GDM1 (cell line): ENCODE data around the gene FAM111B.
"Not testable (repeated sequence)": the region's sequence is repeated elsewhere in the genome, so short reads cannot be mapped to it uniquely, and the experiment has no call there.

Experiments used
- DNase-seq: peaks from one replicate; lab custom pipeline; 2025; lab: John Stamatoyannopoulos, UW

Gene FAM111B

GRCh38 chr11:59097938-59098337, 9.1 kb upstream of the FAM111B start:
- DNase-seq = not testable (repeated sequence)

GRCh38 chr11:59102259-59102765, 4.7 kb upstream of the FAM111B start:
- no peak for DNase-seq

GRCh38 chr11:59107721-59108120, 684 bp downstream of the FAM111B start:
- not testable (repeated sequence) for DNase-seq

GRCh38 chr11:59112494-59112893, 5.5 kb downstream of the FAM111B start:
- DNase-seq = no peak

- DNase-seq = no peak
Measured at GRCh38 chr11:59114344-59114743, 7.3 kb downstream of the FAM111B start.

GRCh38 chr11:59115553-59115952, 8.5 kb downstream of the FAM111B start:
- no peak for DNase-seq

GRCh38 chr11:59117774-59118173, 10.7 kb downstream of the FAM111B start:
- DNase-seq = no peak

GRCh38 chr11:59119826-59120225, 12.8 kb downstream of the FAM111B start:
- DNase-seq = no peak

GRCh38 chr11:59135648-59136461, 28.8 kb downstream of the FAM111B start:
- peak; percentile 68 for DNase-seq

GRCh38 chr11:59136551-59136950, 29.5 kb downstream of the FAM111B start:
- not testable (repeated sequence) for DNase-seq

- DNase-seq = no peak
Measured at GRCh38 chr11:59137190-59137589, 30.2 kb downstream of the FAM111B start.

- DNase-seq = no peak
Measured at GRCh38 chr11:59138643-59139042, 31.6 kb downstream of the FAM111B start.

- no peak for DNase-seq
Measured at GRCh38 chr11:59141191-59141590, 34.2 kb downstream of the FAM111B start.

- no peak for DNase-seq
Measured at GRCh38 chr11:59141673-59142460, 34.8 kb downstream of the FAM111B start.

- peak; percentile 89 for DNase-seq
Measured at GRCh38 chr11:59142530-59143507, 35.8 kb downstream of the FAM111B start, which contains the start of gene FAM111A. TSS of gene FAM111A (plus strand) at chr11:59142856. CDS start at chr11:59148873, 6,017 bp downstream.

- DNase-seq = no peak
Measured at GRCh38 chr11:59144096-59144495, 37.1 kb downstream of the FAM111B start.

GRCh38 chr11:59144579-59145345, 37.7 kb downstream of the FAM111B start:
- peak; percentile 81 for DNase-seq

GRCh38 chr11:59145534-59145933, 38.5 kb downstream of the FAM111B start:
- no peak for DNase-seq

GRCh38 chr11:59151761-59152160, 44.7 kb downstream of the FAM111B start:
- DNase-seq = no peak

- DNase-seq = no peak
Measured at GRCh38 chr11:59152312-59152951, 45.4 kb downstream of the FAM111B start.
